ENCODE results near the gene DLL1.

GRCh38 chr6:170272341-170273065 is 18.4 kb downstream of the DLL1 start:
- TF ChIP-seq POLR2A (IDR thresholded peaks at IDR 0.05) (no peak), CTCF (IDR thresholded peaks at IDR 0.05) (no peak)

Measured in sigmoid colon (tissue), 3 donors.